CD4-positive, CD25-positive, alpha-beta regulatory T cell (primary cell): Measurements from ENCODE around the gene DEFB108B. TPM values are rescaled to one million over a fixed set of nuclear protein-coding genes. Genes with fewer than 3 reads are reported as not detected.
"Not testable (repeated sequence)": the region's sequence is repeated elsewhere in the genome, so short reads cannot be mapped to it uniquely, and the experiment has no call there.

Experiments used
- ATAC-seq, 2 donors: fragments of 150-1000 bp; cut with Tn5 transposase; one replicate each; pipeline ENCODE4 v1.10.0; 2021; ENCODE audit warnings: low read depth in 2 of 2, moderate number of reproducible peaks in 2 of 2, moderate library complexity in 1 of 2
- DNase-seq, 3 donors: peaks; one replicate each; pipeline versions ENCODE4 v3.0.0 to v3.0.0-alpha.2; 2012 to 2022; ENCODE audit warnings: mixed read lengths in 1 of 3
- H3K27ac ChIP-seq: one replicate; pipeline ENCODE4 v1.7.0; 2013; ENCODE audit warnings: mild to moderate bottlenecking, low read length; ENCODE audit not compliant: insufficient read depth, poor library complexity, severe bottlenecking
- H3K27me3 ChIP-seq: one replicate; pipeline ENCODE4 v1.7.0; 2013; ENCODE audit warnings: low read length; ENCODE audit not compliant: control insufficient read depth, insufficient read depth
- H3K36me3 ChIP-seq: one replicate; pipeline ENCODE4 v1.7.0; 2013; ENCODE audit warnings: mild to moderate bottlenecking, low read length, moderate library complexity; ENCODE audit not compliant: control insufficient read depth, insufficient read depth
- H3K4me1 ChIP-seq: 2 replicates; pipeline ENCODE4 v1.7.0; 2013; ENCODE audit warnings: mild to moderate bottlenecking, low read length; ENCODE audit not compliant: insufficient read depth, control insufficient read depth, poor library complexity, severe bottlenecking
- H3K4me3 ChIP-seq: one replicate; pipeline ENCODE4 v1.7.0; 2013; ENCODE audit warnings: low read depth, mild to moderate bottlenecking, low read length, moderate library complexity
- H3K9me3 ChIP-seq, 2 experiments: 1 replicate in 1 of 2; 2 replicates in 1 of 2; pipeline ENCODE4 v1.7.0; 2013; ENCODE audit warnings: low read length in 2 of 2, mild to moderate bottlenecking in 1 of 2, moderate library complexity in 1 of 2; ENCODE audit not compliant: control insufficient read depth in 2 of 2
- H3K27ac Mint-ChIP-seq, 3 donors: one replicate each; pipeline ENCODE4 v1.8.0; 2020 to 2022; ENCODE audit warnings: mild to moderate bottlenecking in 3 of 3, mixed read lengths in 3 of 3, moderate library complexity in 2 of 3
- H3K27me3 Mint-ChIP-seq: one replicate; pipeline ENCODE4 v1.8.0; 2022; ENCODE audit warnings: mild to moderate bottlenecking, mixed read lengths
- H3K36me3 Mint-ChIP-seq: one replicate; pipeline ENCODE4 v1.8.0; 2020; ENCODE audit warnings: mixed read lengths
- H3K4me1 Mint-ChIP-seq, 4 donors: one replicate each; pipeline ENCODE4 v1.8.0; 2020 to 2022; ENCODE audit warnings: mixed read lengths in 4 of 4, mild to moderate bottlenecking in 1 of 4
- H3K4me3 Mint-ChIP-seq, 4 donors: one replicate each; pipeline ENCODE4 v1.8.0; 2020 to 2022; ENCODE audit warnings: mild to moderate bottlenecking in 4 of 4, mixed read lengths in 4 of 4, moderate library complexity in 3 of 4
- H3K9me3 Mint-ChIP-seq, 7 donors: one replicate each; pipeline ENCODE4 v1.8.0; 2020 to 2022; ENCODE audit warnings: mixed read lengths in 7 of 7, mild to moderate bottlenecking in 3 of 7, moderate library complexity in 2 of 7
- polyA plus RNA-seq, 4 donors: library from polyadenylated mRNA; unstranded; fragments of 300-500 nt; fragmentation: Illumina TruSeq; gene quantifications; one replicate each; pipeline ENCODE4 v1.2.3, GENCODE V29; 2021
- total RNA-seq: library from RNA; stranded (reverse); gene quantifications from one replicate; pipeline ENCODE4 v1.2.3, GENCODE V29; 2022

DEFB108B gene
- total and polyA plus RNA-seq, 5 donors from 2014 or later: not detected

DNA sequence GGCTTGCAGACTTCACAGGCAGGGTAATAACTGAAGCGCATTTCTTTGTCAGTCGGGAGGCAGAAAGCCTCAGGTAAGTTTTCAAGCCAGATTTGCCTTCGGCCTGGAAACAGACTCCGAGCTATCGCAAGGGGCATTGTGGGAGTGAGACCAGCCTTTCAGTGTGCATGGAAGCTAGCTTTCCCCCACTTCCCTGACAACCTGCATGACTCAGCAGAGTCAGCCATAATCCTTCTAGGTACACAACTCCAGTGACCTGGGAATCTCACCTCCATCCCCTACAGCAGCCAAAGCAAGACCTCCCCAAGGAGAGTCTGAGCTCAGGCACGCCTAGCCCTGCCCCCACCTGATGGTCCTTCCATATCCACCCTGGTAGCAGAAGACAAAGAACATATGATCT is 9.7 kb downstream of the DEFB108B start:
- H3K4me3 Mint-ChIP-seq, ATAC-seq, H3K36me3 ChIP-seq, H3K27ac ChIP-seq, H3K4me1 Mint-ChIP-seq, H3K9me3 ChIP-seq, H3K9me3 Mint-ChIP-seq, H3K27me3 ChIP-seq, H3K36me3 Mint-ChIP-seq, H3K4me1 ChIP-seq, H3K27ac Mint-ChIP-seq, H3K4me3 ChIP-seq, H3K27me3 Mint-ChIP-seq, DNase-seq: not testable (repeated sequence)

DNA sequence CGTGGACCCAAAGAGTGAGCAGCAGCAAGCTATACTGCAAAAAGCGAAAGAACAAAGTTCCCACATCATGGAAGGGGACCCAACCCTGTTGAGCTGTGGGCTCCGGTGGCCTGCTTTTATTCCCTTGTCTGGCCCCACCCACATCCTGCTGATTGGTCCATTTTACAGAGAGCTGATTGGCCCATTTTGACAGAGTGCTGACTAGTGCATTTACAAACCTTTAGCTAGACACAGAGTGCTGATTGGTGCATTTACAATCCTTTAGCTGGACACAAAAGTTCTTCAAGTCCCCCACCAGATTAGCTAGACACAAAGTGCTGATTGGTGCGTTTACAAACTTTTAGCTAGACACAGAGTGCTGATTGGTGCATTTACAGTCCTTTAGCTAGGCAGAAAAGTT is 10.4 kb downstream of the DEFB108B start:
- not testable (repeated sequence) for H3K36me3 Mint-ChIP-seq, H3K4me3 Mint-ChIP-seq, H3K27ac Mint-ChIP-seq, H3K4me1 Mint-ChIP-seq, H3K4me3 ChIP-seq, DNase-seq, H3K27me3 Mint-ChIP-seq, H3K36me3 ChIP-seq, H3K27ac ChIP-seq, H3K4me1 ChIP-seq, ATAC-seq, H3K27me3 ChIP-seq, H3K9me3 ChIP-seq
- H3K9me3 Mint-ChIP-seq: peaks cover 0 to 12% (median 4%) of the 10 kb centered on the region in 7 donors

DNA sequence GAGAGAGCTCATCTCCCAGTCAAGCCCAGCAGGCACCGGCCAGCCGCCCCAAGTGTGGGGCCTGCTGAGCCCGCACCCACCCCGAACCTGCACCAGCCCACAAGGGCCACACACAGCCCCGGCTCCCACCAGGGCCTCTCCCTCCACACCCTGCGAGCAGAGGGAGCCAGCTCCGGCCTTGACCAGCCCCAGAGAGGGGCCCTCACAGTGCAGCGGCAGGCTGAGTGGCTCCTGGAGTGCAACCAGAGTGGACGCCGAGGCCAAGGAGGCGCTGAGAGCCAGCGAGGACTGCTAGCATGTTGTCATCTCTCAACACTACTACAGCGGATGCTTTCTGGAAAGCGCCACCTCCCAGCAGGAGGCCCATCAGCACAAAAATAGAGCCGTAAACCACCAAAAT is 10.9 kb downstream of the DEFB108B start:
- Histone ChIP-seq H3K27me3 (no peaks in the 10 kb centered on the region), H3K9me3 (no peaks in the 10 kb centered on the region), H3K4me1 (no peaks in the 10 kb centered on the region), H3K4me3 (no peak overlapping the region), H3K36me3 (no peaks in the 10 kb centered on the region), H3K27ac (no peak overlapping the region)
- DNase-seq (no peak), ATAC-seq (no peak)
- Mint-ChIP-seq H3K9me3 (peaks cover 0 to 12% (median 4%) of the 10 kb centered on the region in 7 donors), H3K4me1 (peaks cover 0 to 5% (median 0%) of the 10 kb centered on the region in 4 donors), H3K36me3 (no peaks in the 10 kb centered on the region), H3K4me3 (no peak overlapping the region), H3K27me3 (peaks cover 4% of the 10 kb centered on the region), H3K27ac (no peak overlapping the region)

DNA sequence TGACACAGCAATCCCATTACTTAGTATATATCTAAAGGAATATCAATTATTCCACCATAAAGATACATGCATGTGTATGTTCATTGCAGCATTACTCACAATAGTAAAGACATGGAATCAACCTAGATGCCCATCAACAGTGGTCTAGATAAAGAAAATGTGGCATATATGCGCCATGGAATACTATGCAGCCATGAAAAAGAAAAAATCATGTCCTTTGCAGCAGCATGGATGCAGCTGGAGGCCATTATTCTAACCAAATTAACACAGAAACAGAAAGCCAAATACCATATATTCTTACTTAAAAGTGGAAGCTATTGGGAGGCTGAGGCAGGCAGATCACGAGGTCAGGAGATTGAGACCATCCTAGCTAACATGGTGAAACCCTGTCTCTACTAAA is 20.9 kb downstream of the DEFB108B start:
- DNase-seq, H3K27me3 ChIP-seq, H3K27me3 Mint-ChIP-seq, H3K4me3 ChIP-seq, H3K9me3 ChIP-seq, H3K4me1 ChIP-seq, H3K27ac ChIP-seq, H3K4me1 Mint-ChIP-seq, H3K4me3 Mint-ChIP-seq, H3K36me3 ChIP-seq, ATAC-seq, H3K36me3 Mint-ChIP-seq, H3K27ac Mint-ChIP-seq: not testable (repeated sequence)
- H3K9me3 Mint-ChIP-seq: peaks cover 0 to 14% (median 4%) of the 10 kb centered on the region in 7 donors

DNA sequence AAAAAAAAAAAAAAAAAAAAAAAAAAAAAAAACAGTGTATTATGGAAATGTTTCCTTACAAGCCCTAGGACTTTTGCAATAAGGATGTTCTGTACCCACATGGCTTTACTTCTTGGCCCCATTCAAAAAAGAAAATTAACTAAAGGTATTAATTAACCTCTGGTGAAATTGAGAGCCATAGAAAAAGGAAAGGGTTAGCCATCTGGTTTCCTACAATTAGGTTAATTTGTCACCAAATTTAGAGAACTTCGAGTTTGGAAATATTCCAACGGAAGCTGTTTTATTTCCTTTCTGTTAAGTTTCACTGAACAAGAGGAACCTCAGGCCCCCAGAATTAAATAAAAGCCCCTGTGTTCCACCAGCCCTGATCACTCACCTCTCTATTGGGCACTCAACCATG is 22.9 kb downstream of the DEFB108B start:
- not testable (repeated sequence) for H3K9me3 ChIP-seq, ATAC-seq, H3K27me3 ChIP-seq, H3K27ac ChIP-seq, H3K4me1 ChIP-seq, H3K36me3 Mint-ChIP-seq, H3K9me3 Mint-ChIP-seq, H3K27ac Mint-ChIP-seq, H3K27me3 Mint-ChIP-seq, DNase-seq, H3K36me3 ChIP-seq, H3K4me3 ChIP-seq, H3K4me1 Mint-ChIP-seq, H3K4me3 Mint-ChIP-seq

DNA sequence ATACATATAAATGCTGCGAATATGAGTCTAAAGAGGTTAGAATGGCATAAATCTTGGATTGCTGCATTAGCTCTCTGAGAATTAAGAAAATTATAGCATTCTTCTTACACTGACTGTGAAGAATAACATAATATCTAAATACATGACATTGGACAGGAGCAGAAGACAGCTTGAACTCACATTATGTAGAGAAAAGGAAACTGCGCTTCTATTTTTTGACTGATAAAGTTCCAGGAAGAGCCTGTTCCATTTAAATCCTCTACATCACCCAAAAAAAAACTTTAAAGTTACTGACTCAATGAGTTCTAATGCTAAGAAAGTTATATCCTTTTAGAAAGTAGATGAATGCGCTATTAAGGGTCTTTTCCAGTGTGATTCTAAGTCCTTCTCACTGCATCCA is 27.8 kb downstream of the DEFB108B start:
- H3K27ac Mint-ChIP-seq, H3K27me3 ChIP-seq, H3K36me3 ChIP-seq, H3K27me3 Mint-ChIP-seq, DNase-seq, H3K4me3 ChIP-seq, H3K4me3 Mint-ChIP-seq, H3K4me1 Mint-ChIP-seq, H3K9me3 Mint-ChIP-seq, H3K9me3 ChIP-seq, H3K27ac ChIP-seq, ATAC-seq, H3K4me1 ChIP-seq, H3K36me3 Mint-ChIP-seq: not testable (repeated sequence)

DNA sequence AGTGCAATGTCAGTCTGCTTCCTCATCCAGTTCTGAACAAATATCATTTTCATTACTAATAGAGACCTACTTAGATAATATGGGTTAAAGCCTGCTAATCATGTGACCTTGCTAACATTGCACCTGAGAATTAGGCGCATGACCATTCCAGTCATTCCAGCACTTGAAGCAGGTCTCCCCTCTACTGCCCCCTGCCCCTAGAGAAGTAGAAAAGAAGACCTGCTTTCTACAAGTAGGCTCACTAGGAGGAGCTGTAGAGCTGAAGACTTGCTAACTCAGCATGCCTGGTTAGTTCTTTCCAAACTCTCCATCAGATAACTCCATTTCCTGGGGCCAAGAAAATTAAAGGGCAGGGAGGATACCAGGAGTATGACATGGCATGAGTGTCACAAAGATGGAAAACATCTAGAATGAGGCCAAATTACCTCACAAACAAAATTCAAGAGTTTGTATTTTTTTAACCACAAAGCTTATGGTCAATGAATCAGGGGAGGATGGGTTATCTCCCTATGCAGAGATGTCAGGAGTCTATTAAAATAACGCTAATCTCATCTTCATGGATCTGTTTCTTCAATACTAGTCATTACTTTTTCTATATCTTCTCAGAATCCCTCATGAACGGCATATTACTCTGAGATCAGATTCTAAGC is 31.1 kb downstream of the DEFB108B start:
- H3K4me3 Mint-ChIP-seq, H3K4me3 ChIP-seq, H3K27me3 Mint-ChIP-seq, H3K9me3 ChIP-seq, H3K36me3 Mint-ChIP-seq, H3K27ac ChIP-seq, H3K36me3 ChIP-seq, H3K27ac Mint-ChIP-seq, H3K4me1 ChIP-seq, H3K9me3 Mint-ChIP-seq, H3K4me1 Mint-ChIP-seq, H3K27me3 ChIP-seq: not testable (repeated sequence)
- DNase-seq: peak in 2 of 3 donors; percentile 29 to 58
- peak; percentile 56 to 57 for ATAC-seq

DNA sequence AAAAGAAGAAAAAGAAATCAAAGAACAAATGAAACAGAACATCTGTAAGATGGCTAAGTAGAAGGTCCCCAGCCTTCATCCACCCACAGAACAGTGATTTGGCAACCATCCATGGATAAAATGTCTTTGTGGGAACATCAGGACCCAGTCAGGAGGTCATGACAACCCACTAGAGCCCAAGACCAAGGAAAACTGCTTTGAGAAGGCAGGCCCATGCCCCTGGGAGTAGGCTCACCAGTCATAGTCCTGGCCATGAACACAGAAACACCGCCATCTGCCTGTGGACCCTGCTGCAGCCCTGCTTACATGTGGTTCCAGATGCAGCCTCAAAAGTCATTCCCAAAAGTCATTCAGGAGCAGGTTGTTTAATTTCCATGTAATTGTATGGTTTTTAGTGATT is 34.2 kb downstream of the DEFB108B start:
- not testable (repeated sequence) for H3K4me1 ChIP-seq, ATAC-seq, H3K27me3 Mint-ChIP-seq, H3K27ac ChIP-seq, H3K9me3 ChIP-seq, DNase-seq, H3K4me1 Mint-ChIP-seq, H3K9me3 Mint-ChIP-seq, H3K4me3 Mint-ChIP-seq, H3K27me3 ChIP-seq, H3K4me3 ChIP-seq, H3K36me3 ChIP-seq, H3K27ac Mint-ChIP-seq
- H3K36me3 Mint-ChIP-seq: peaks cover 14% of the 10 kb centered on the region
